SK-N-SH (cell line): ENCODE data around the gene LPAR1. TPM values are rescaled to one million over a fixed set of nuclear protein-coding genes. Genes with fewer than 3 reads are reported as not detected.

Experiments
- CTCF ChIA-PET: fragments of 300-600, 350-600 bp; formaldehyde crosslinking; extraction: SDS; loops from one replicate; lab custom pipeline; 2021; lab: Yijun Ruan, JAX
- POLR2A ChIA-PET: fragments of 350-600 bp; sonication (Branson Sonifier 250); formaldehyde crosslinking; extraction: SDS; loops from one replicate; lab custom pipeline; 2020; ENCODE audit warnings: antibody characterized with exemption, inconsistent platforms; lab: Yijun Ruan, JAX
- DNase-seq: peaks from one replicate; pipeline ENCODE4 v3.0.0; 2012
- H2AFZ ChIP-seq: fragments of 200-600 bp; sonication (generic); 2 replicates; pipeline ENCODE4 v1.8.1; 2016; ENCODE audit warnings: antibody characterized with exemption, mild to moderate bottlenecking, low read depth
- H3F3A ChIP-seq: fragments of 200-600 bp; sonication (generic); replicated peaks from 2 replicates; pipeline ENCODE3; 2016; ENCODE audit warnings: antibody characterized with exemption, mild to moderate bottlenecking; ENCODE audit not compliant: insufficient read depth
- H3K27ac ChIP-seq, 2 experiments: fragments of 200-500 bp in 1 of 2; fragments of 200-600 bp in 1 of 2; sonication (Bioruptor generic) in 1 of 2; sonication (generic), shearing (Covaris generic) in 1 of 2; 2 replicates each; pipeline versions ENCODE4 v1.5.1 to v1.6.1; 2014 to 2016; ENCODE audit warnings: low read depth in 2 of 2, inconsistent platforms in 1 of 2, low read length in 1 of 2, mild to moderate bottlenecking in 1 of 2, mixed read lengths in 1 of 2
- H3K27me3 ChIP-seq: fragments of 200-600 bp; sonication (generic), shearing (Covaris generic); 2 replicates; pipeline ENCODE4 v1.6.1; 2016; ENCODE audit warnings: mixed run types; ENCODE audit not compliant: insufficient read depth
- H3K36me3 ChIP-seq, 2 experiments: fragments of 200-500 bp in 1 of 2; fragments of 200-600 bp in 1 of 2; sonication (Bioruptor generic) in 1 of 2; sonication (generic) in 1 of 2; replicated peaks in 1 of 2; 2 replicates each; pipeline versions ENCODE3 to v1.5.1; 2014 to 2016; ENCODE audit warnings: low read length in 1 of 2, mild to moderate bottlenecking in 1 of 2; ENCODE audit not compliant: insufficient read depth in 2 of 2, control insufficient read depth in 1 of 2
- H3K4me1 ChIP-seq, 2 experiments: fragments of 200-500 bp in 1 of 2; fragments of 200-600 bp in 1 of 2; sonication (Bioruptor generic) in 1 of 2; sonication (generic), shearing (Covaris generic) in 1 of 2; 2 replicates each; pipeline versions ENCODE4 v1.5.1 to v1.6.1; 2014 to 2016; ENCODE audit warnings: low read depth in 1 of 2, low read length in 1 of 2, mixed run types in 1 of 2; ENCODE audit not compliant: insufficient read depth in 2 of 2, control insufficient read depth in 1 of 2
- H3K4me2 ChIP-seq: fragments of 200-600 bp; sonication (generic), shearing (Covaris generic); 2 replicates; pipeline ENCODE4 v1.6.1; 2017; ENCODE audit warnings: mixed run types
- H3K4me3 ChIP-seq, 2 experiments: fragments of 200-500 bp in 1 of 2; fragments of 200-600 bp in 1 of 2; sonication (Bioruptor generic) in 1 of 2; sonication (generic), shearing (Covaris generic) in 1 of 2; 2 replicates each; pipeline versions ENCODE4 v1.5.1 to v1.8.1; 2014 to 2016; ENCODE audit warnings: low read depth in 2 of 2, inconsistent platforms in 1 of 2, low read length in 1 of 2, mild to moderate bottlenecking in 1 of 2, mixed read lengths in 1 of 2, moderate library complexity in 1 of 2
- H3K79me2 ChIP-seq: fragments of 200-600 bp; sonication (generic); 2 replicates; pipeline ENCODE4 v1.8.1; 2017; ENCODE audit warnings: mild to moderate bottlenecking; ENCODE audit not compliant: insufficient read depth
- H3K9ac ChIP-seq: fragments of 200-600 bp; sonication (generic); 2 replicates; pipeline ENCODE4 v1.6.1; 2017; ENCODE audit warnings: mixed run types
- H3K9me2 ChIP-seq: fragments of 200-600 bp; sonication (generic); 2 replicates; pipeline ENCODE4 v1.6.1; 2017; ENCODE audit warnings: mixed run types
- H3K9me3 ChIP-seq: fragments of 200-600 bp; sonication (generic); 2 replicates; pipeline ENCODE4 v1.6.1; 2017; ENCODE audit warnings: mixed run types, mild to moderate bottlenecking, moderate library complexity
- H4K20me1 ChIP-seq: fragments of 200-600 bp; sonication (generic); 2 replicates; pipeline ENCODE4 v1.6.1; 2017; ENCODE audit warnings: mild to moderate bottlenecking, mixed run types; ENCODE audit not compliant: insufficient read depth
- CTCF ChIP-seq: fragments of 200-600 bp; sonication (generic); IDR thresholded peaks from 2 replicates; pipeline ENCODE4 v1.6.1; 2017; ENCODE audit warnings: antibody characterized with exemption, mild to moderate bottlenecking, moderate library complexity
- ELF1 ChIP-seq: IDR thresholded peaks from 2 replicates; pipeline ENCODE4 v1.4.0; 2012
- EZH2phosphoT487 ChIP-seq: fragments of 200-600 bp; sonication (generic); IDR thresholded peaks from 2 replicates; pipeline ENCODE4 v1.6.1; 2017; ENCODE audit warnings: low read depth, mixed run types, mild to moderate bottlenecking, antibody characterized with exemption, moderate library complexity, borderline replicate concordance
- FOSL2 ChIP-seq: IDR thresholded peaks from 2 replicates; pipeline ENCODE4 v1.4.0; 2012; ENCODE audit warnings: low read depth, mild to moderate bottlenecking, moderate library complexity, borderline replicate concordance
- GABPA ChIP-seq: IDR thresholded peaks from 2 replicates; pipeline ENCODE4 v1.4.0; 2012; ENCODE audit warnings: low read depth, mild to moderate bottlenecking
- GATA2 ChIP-seq: sonication (generic); formaldehyde crosslinking; IDR thresholded peaks from 2 replicates; pipeline ENCODE4 v1.5.0; 2020; ENCODE audit warnings: mild to moderate bottlenecking, missing genetic modification reagents
- IRF3 ChIP-seq: fragments of 150-350 bp; IDR thresholded peaks from 2 replicates; pipeline ENCODE4 v1.6.1; 2016; ENCODE audit warnings: mild to moderate bottlenecking, low read depth, low read length
- MEF2A ChIP-seq: IDR thresholded peaks from 2 replicates; pipeline ENCODE4 v1.4.0; 2012; ENCODE audit warnings: low read depth, borderline replicate concordance
- MXI1 ChIP-seq: IDR thresholded peaks from 2 replicates; pipeline ENCODE4 v1.6.1; 2012; ENCODE audit warnings: mild to moderate bottlenecking, low read depth, low read length, improper control_type of control experiment
- NRF1 ChIP-seq: IDR thresholded peaks from 2 replicates; pipeline ENCODE4 v1.6.1; 2012; ENCODE audit warnings: low read depth, mild to moderate bottlenecking, low read length
- POLR2AphosphoS5 ChIP-seq: IDR thresholded peaks from 2 replicates; pipeline ENCODE4 v1.6.1; 2012; ENCODE audit warnings: low read depth, low read length
- RAD21 ChIP-seq: IDR thresholded peaks from 2 replicates; pipeline ENCODE4 v1.6.1; 2012; ENCODE audit warnings: mild to moderate bottlenecking, low read length
- RCOR1 ChIP-seq: fragments of 150-350 bp; IDR thresholded peaks from 2 replicates; pipeline ENCODE4 v1.6.1; 2017; ENCODE audit warnings: antibody characterized with exemption, low read length
- RFX5 ChIP-seq: IDR thresholded peaks from 2 replicates; pipeline ENCODE4 v1.6.1; 2012; ENCODE audit warnings: mild to moderate bottlenecking, improper control_type of control experiment, low read length
- SIN3A ChIP-seq: IDR thresholded peaks from 2 replicates; pipeline ENCODE4 v1.6.1; 2012; ENCODE audit warnings: low read depth, mild to moderate bottlenecking, low read length, moderate library complexity, borderline replicate concordance
- SMC3 ChIP-seq: IDR thresholded peaks from 2 replicates; pipeline ENCODE4 v1.6.1; 2012; ENCODE audit warnings: low read depth, low read length, improper control_type of control experiment
- USF1 ChIP-seq: IDR thresholded peaks from 2 replicates; pipeline ENCODE4 v1.4.0; 2012; ENCODE audit warnings: low read depth, borderline replicate concordance
- WGBS: methylation state at CpG from one replicate; pipeline ENCODE4 v1.1.6; 2017; ENCODE audit warnings: low lambda C conversion rate; 5-methylcytosine and 5-hydroxymethylcytosine counted together
- polyA plus RNA-seq, 3 experiments: library from polyadenylated mRNA; depleted of rRNA; stranded (reverse); fragments of >200 nt; gene quantifications; 2 replicates each; pipeline ENCODE4 v1.2.3, GENCODE V29; 2012
- TF ChIP-seq, protein P1 (sequence below): IDR thresholded peaks from 2 replicates; pipeline ENCODE4 v1.4.0; 2012; ENCODE audit warnings: low read depth

LPAR1 gene
- polyA plus RNA-seq, 1 of the 3 experiments (the other 2 are of a cell fraction), result 9.4 TPM

- no peaks in the 10 kb centered on the region for H3K27me3 ChIP-seq
- TF ChIP-seq, protein P1, sequence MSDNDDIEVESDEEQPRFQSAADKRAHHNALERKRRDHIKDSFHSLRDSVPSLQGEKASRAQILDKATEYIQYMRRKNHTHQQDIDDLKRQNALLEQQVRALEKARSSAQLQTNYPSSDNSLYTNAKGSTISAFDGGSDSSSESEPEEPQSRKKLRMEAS, result no peak
- TF ChIP-seq GATA2 (CRISPR knock-in tag), result no peak
- TF ChIP-seq NRF1, result no peak
- TF ChIP-seq MXI1, result no peak
- TF ChIP-seq FOSL2, result no peak
- no peak for TF ChIP-seq CTCF
- TF ChIP-seq ELF1, result no peak
- no peak for TF ChIP-seq SIN3A
- TF ChIP-seq GABPA, result no peak
- TF ChIP-seq, all 33 proteins: peak for 0
- no peak for DNase-seq
- H3F3A ChIP-seq, result no peaks in the 10 kb centered on the region
- no peak overlapping the region for H3K4me3 ChIP-seq
- no peak overlapping the region for H3K27ac ChIP-seq
- H3K4me2 ChIP-seq, result no peak overlapping the region
- no peak overlapping the region for H3K9ac ChIP-seq
- CTCF ChIA-PET, result no interaction called here
- no peaks in the 10 kb centered on the region for H3K9me2 ChIP-seq
- H3K9me3 ChIP-seq, result no peaks in the 10 kb centered on the region
- H4K20me1 ChIP-seq, result no peaks in the 10 kb centered on the region
- H3K4me1 ChIP-seq, result no peaks in the 10 kb centered on the region; a peak in 1 of 4 replicates
- H2AFZ ChIP-seq, result no peak overlapping the region
- no peaks in the 10 kb centered on the region for H3K36me3 ChIP-seq
- H3K79me2 ChIP-seq, result no peaks in the 10 kb centered on the region
- POLR2A ChIA-PET, result no interaction called here
- WGBS, result 88% methylated on average over 5 of the region's 5 CpGs
Measured at GRCh38 chr9:110894731-110895130, 143.5 kb downstream of the LPAR1 start.

DNA sequence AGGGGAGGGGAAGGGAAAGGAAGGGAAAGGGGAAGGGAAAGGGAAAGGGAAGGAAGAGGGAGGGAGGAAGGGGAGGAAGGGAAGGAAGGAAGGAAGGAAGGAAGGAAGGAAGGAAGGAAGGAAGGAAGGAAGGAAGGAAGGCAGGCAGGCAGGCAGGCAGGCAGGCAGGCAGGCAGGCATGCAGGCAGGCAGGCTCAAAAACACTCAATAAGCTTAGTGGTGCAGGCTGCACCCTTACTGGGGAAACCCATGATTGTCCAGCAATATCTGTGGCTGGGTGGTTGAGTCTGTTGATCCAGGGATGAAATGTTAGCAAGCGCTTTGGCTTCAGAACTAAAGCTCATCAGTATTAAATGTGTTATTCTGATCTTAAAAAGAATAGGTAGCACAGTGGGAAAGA is 145.6 kb downstream of the LPAR1 start:
- 94% methylated on average over 1 of the region's 1 CpG for WGBS

More for the DNA sequence above, 145.6 kb downstream of the LPAR1 start:
- H3K4me1 ChIP-seq, result no peaks in the 10 kb centered on the region; a peak in 1 of 4 replicates
- TF ChIP-seq IRF3 (no peak), MEF2A (no peak), RCOR1 (no peak), GATA2 (CRISPR knock-in tag) (no peak), EZH2phosphoT487 (no peak), SMC3 (no peak), RFX5 (no peak), ELF1 (no peak), POLR2AphosphoS5 (no peak), RAD21 (no peak), GABPA (no peak), CTCF (no peak), FOSL2 (no peak), USF1 (no peak)
- TF ChIP-seq, all 33 proteins: peak for 0
- POLR2A ChIA-PET, result no interaction called here
- H3F3A ChIP-seq, result no peaks in the 10 kb centered on the region
- H3K36me3 ChIP-seq, result no peaks in the 10 kb centered on the region
- no peaks in the 10 kb centered on the region for H3K9me2 ChIP-seq
- no peak overlapping the region for H3K27ac ChIP-seq
- H3K27me3 ChIP-seq, result no peaks in the 10 kb centered on the region
- no peak overlapping the region for H2AFZ ChIP-seq
- no peaks in the 10 kb centered on the region for H4K20me1 ChIP-seq
- DNase-seq, result no peak
- no peak overlapping the region for H3K4me3 ChIP-seq
- CTCF ChIA-PET, result no interaction called here
- no peak overlapping the region for H3K9ac ChIP-seq
- H3K4me2 ChIP-seq, result no peak overlapping the region
- no peaks in the 10 kb centered on the region for H3K79me2 ChIP-seq
- no peaks in the 10 kb centered on the region for H3K9me3 ChIP-seq
